Head of caudate nucleus (tissue), 42 donors: ENCODE results near the gene MRPS5.

Source experiments
- DNase-seq, 42 donors: peaks; one replicate each; pipeline versions ENCODE4 v3.0.0 to v3.0.0-alpha.2; 2020 to 2021; ENCODE audit warnings: mixed read lengths in 7 of 42
- intact Hi-C: fragments of 100-400 bp; cut with DNase I; formaldehyde crosslinking; loops from one replicate; pipeline ENCODE4 v1.15.0; 2022

The MRPS5 gene

DNA sequence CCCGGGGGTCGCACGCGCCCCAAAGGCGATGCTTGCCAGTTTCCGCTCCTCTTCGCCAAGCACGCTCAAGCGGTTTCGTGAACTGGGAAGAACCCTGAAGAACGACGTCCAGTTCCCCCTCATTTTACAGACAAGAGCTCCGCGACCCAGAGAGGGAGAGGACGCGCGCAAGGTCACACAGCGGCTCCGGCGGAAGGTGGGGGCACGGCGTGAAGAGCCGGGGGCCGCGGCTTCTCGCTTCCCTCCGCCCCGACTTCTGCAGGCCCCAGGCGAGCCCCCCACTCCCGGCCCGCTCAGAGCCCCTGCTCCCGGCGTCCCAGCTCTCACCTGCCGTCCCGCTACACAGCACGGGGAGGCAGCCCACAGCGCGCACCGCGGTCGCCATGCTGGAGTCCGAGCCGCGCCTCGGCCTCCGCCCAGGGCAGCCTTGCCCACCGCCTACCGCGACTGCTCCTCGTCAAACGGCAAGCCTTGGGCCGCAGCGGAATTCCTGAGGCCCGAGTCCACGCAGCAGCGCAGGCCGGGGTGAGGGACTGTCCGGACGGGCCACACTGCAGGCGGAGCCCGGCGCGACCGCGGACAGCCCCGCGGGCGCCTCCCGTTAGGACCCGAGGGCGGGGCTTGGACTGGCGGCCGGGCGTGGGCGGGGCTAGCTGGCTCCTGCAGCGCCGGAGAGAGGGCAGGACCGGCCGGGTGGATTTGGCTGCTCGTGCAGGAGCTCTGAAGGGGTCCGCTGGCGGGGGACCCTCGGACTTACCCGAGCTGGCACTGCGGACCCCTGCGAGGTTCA, at the start of gene MRPS5:
MRPS5 (minus strand) TSS at position 402 of the 790 bp plus-strand sequence; CDS start at position 385, 17 bp downstream.
- intact Hi-C loops, result loop anchor here (5.0 kb wide), 2 partner anchors 36 to 99 kb away; partner anchors contain the start of gene ZNF514
- DNase-seq, result peak; percentile 65 to 95 (median 89)

DNA sequence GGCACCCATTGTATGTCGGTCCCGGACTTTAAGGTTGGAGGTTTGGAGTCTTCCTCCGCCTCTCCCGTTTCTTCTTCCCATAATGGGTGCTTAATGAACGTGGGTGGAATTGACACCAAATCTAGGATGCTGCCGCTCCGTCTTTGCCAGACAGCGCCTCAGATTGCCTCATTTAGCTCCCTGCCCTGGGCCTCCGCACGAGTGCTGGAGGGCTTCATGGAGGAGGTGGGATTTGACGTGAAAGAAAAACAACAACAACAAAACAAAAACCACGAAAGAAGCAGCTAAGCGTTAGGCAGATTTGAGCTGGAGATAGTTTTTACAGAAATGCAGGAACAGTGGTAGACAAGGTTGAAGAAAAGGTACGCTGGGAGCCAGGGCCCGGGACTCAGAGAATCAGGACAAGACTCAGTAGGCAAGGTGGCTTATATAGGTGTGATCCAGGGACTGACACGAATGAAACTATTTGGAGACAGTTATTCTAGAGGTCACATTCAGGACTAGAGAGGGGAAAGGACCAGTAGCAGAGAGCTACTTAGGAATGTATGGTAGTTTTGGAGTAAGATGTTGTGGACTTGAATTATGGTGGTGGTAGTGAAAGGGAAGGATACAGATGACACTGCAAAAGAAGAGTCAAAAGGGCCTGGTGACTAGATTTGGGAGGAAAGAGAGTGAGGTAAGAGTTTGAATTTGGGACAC, 44.6 kb upstream of the MRPS5 start:
- intact Hi-C loops, result no loop called here
- DNase-seq, result peak in 1 of 42 donors; percentile 7

DNA sequence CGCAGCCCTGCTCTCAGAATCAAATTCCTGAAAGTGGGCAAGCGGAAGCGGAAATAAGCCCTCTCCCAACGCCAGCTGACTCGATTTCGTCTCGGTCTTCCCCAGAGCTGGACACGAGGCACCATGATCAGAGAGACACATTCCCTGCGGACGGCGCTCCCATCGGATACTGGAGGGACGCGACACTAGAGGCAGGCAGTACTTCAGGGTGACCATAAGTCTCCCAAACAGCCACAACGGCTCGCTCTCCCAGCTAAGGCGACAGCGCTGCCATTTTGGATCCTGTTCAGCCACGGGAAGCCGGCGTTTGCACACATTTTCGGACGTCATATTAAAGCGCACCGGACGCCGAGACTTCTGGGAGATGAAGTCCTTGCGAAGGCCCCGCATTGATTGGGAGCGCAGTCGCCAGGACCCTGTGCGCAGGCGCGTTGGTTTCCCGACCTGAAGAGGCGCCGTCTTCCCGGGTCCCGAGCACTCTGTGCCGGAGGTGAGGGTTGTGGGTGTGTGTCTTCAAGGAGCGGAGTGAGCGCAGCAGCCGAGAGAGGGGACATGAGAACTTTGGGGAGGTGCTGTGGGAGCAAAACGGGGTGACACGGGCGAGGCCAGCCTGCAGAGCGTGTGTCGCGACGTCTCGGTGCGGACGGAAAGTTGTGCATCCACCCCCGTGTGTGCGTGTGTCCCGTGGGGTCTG, 43.9 kb upstream of the MRPS5 start, which contains the start of gene ZNF2:
ZNF2 (plus strand) TSS at position 439 of the 694 bp plus-strand sequence. CDS start 10,418 bp downstream, outside the sequence.
- intact Hi-C loops, result no loop called here
- DNase-seq, result peak; percentile 94 to 100 (median 98)

DNA sequence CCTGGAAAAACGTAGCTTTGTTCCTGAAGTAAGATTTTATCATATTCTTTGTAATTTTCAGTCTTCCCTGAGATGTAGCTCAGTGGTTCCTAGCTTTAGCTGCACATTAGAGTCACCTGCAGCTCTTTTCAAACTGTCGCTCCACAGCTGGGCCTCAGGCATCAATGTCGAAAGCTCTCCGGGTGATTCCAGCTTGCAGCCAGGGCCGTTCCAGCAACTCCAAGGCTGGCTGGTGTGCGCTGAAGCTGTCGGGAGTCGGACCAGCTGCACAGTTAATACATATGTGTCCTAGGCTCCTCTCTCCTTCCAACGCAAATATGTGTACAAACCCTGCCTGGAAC, 43.4 kb upstream of the MRPS5 start:
- intact Hi-C loops, result no loop called here
- no peak for DNase-seq

DNA sequence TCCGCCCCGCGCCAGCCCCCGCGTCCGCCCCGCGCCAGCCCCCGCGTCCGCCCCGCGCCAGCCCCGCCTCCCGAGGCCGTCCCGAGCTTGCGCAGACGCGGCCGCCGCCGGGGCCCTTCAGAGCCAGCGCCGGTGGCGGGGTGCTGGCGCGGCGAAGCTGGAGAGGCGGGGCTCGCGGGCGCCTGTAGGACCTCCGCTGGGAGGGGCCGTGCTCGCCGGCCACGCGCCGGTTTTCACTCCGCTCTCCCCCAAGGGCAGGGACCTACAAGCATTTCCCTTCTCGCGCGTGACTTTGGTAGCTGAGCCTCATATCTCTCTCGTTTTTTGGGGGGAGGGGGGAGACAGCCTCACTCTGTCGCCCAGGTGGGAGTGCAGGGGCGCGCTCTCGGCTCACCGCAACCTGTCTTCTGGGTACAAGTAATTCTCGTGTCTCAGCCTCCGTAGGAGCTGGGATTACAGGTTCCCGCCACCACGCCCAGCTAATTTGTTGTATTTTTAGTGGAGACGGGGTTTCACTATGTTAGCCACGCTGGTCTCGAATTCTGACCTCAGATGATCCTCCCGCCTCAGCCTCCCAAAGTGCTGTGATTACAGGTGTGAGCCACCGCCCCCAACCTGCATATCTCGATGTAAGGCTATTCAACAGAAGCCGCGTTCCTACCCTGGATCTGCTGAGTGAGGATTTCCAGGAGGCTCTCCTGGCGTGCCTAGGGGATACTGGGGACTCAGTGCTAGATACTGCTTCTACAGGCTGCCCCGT, 38.3 kb upstream of the MRPS5 start, which contains the start of gene ZNF514:
ZNF514 (minus strand) TSS at position 159 of the 760 bp plus-strand sequence. CDS start 6,595 bp downstream, outside the sequence.
- peak; percentile 42 to 93 (median 84) for DNase-seq
- intact Hi-C loops, result loop anchor here (5.0 kb wide), 1 partner anchor 38 kb away; the partner anchor contains the start of gene MRPS5

GRCh38 chr2:95158891-95159619, 37.4 kb upstream of the MRPS5 start:
- intact Hi-C loops, result loop anchor here (5.0 kb wide), 1 partner anchor 37 kb away; the partner anchor contains the start of gene MRPS5
- DNase-seq, result peak in 40 of 42 donors; percentile 18 to 71 (median 49)

GRCh38 chr2:95158441-95158840, 36.8 kb upstream of the MRPS5 start:
- peak in 2 of 42 donors; percentile 4 to 9 for DNase-seq
- intact Hi-C loops, result loop anchor here (5.0 kb wide), 1 partner anchor 36 kb away; the partner anchor contains the start of gene MRPS5

- no peak for DNase-seq
- intact Hi-C loops, result no loop called here
These were observed 27.9 kb upstream of the MRPS5 start for GRCh38 chr2:95149397-95149984.

- DNase-seq, result no peak
- intact Hi-C loops, result no loop called here
These were observed 22.2 kb upstream of the MRPS5 start for GRCh38 chr2:95143838-95144237.

DNA sequence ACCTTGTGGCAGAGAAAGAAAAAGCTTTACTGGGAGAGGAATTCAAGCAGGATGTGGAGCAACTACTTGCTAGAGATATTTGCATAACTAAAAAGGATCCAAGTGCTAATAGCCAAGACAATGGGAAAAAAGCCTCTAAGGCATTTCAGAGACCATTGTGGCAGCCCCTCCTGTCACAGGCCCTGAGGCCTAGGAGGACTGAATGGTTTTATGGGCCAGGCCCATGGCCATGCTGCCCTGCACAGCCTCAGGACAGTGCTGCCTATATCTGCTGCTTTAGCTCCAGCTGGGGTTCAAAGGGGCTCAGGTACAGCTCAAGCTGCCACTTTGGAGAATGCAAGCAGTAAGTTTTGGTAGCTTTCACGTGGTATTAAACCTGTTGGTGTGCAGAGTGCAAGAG, 17.1 kb upstream of the MRPS5 start:
- no peak for DNase-seq
- intact Hi-C loops, result no loop called here

- intact Hi-C loops, result loop anchor here (5.0 kb wide), 2 partner anchors 35 to 100 kb away; partner anchors contain the start of gene ZNF514
- no peak for DNase-seq
These were observed 566 bp upstream of the MRPS5 start for GRCh38 chr2:95122197-95122551.

GRCh38 chr2:95121093-95121406, 558 bp downstream of the MRPS5 start:
- no peak for DNase-seq
- intact Hi-C loops, result loop anchor here (5.0 kb wide), 2 partner anchors 36 to 99 kb away; partner anchors contain the start of gene ZNF514

DNA sequence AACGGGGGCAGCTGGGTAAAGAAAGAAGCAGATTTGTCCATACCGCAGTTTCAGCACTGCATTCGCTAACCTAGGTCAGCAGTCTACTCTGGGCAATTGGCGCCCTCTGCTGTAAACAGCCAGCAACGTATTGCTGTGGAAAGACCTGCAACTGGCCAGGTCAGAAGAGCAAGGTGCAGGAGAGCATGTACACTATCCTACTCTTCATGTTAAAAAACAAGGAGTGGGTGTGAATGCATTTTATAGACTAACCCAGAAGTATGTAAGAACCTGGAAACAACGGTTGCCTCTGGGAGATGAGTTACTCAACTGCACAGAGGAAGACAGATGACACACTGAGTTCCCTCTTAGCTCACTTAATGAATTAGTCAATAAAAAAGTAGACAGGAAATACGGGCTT, 6.2 kb downstream of the MRPS5 start:
- peak; percentile 49 to 90 (median 80) for DNase-seq
- intact Hi-C loops, result loop anchor here (5.0 to 10.0 kb wide), 2 partner anchors 38 to 131 kb away; no protein-coding TSS in a partner anchor

- intact Hi-C loops, result loop anchor here (10.0 kb wide), 1 partner anchor 129 kb away; no protein-coding TSS in a partner anchor
- no peak for DNase-seq
These were observed 8.1 kb downstream of the MRPS5 start for GRCh38 chr2:95113464-95113863.

- DNase-seq, result no peak
- intact Hi-C loops, result loop anchor here (10.0 kb wide), 1 partner anchor 126 kb away; no protein-coding TSS in a partner anchor
These were observed 11.2 kb downstream of the MRPS5 start for GRCh38 chr2:95110395-95110794.

DNA sequence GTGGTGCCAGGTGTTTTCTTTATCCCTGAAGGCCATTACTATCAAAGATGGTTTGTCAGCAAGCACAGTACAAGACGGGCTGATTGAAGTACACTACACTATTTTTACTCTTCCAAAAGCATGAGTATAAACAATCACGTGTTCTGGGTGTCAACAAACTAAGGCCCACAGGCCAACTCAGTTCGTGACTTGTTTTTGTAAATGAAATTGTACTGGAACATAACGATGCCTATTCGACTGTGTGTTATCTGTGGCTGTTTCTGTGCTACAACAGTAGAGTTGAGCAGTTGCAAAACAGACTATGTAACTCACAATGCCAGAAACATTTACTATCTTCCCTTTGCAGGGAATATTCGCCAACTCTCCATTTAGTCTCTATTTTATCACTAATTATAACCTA, 12.3 kb downstream of the MRPS5 start:
- intact Hi-C loops, result no loop called here
- no peak for DNase-seq

DNA sequence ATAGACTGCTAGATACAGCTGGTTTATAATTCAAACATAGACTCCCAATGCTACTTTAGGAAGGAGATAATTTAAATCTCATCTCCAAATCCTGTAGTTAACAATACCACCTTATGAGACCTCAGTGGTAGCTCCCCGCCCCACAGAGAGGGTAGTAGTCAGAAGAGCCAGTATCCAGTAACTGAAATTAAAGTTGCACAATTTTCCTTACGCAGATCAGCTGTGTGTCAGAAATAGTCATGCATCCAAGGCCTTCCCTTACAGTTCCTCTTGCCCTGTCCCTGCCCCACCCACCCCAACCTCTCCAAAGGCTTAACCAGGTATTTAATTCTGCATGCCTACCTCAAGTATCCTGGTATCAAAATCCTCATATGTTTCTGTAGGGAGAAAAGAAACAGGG, 15.5 kb downstream of the MRPS5 start:
- intact Hi-C loops, result no loop called here
- DNase-seq, result no peak
